ENCODE measurements around the gene MED17. TPM values are rescaled to one million over a fixed set of nuclear protein-coding genes. Genes with fewer than 3 reads are reported as not detected.

The MED17 gene
- total RNA-seq, 1 donor from 2014 or later = 53.3 TPM

DNA sequence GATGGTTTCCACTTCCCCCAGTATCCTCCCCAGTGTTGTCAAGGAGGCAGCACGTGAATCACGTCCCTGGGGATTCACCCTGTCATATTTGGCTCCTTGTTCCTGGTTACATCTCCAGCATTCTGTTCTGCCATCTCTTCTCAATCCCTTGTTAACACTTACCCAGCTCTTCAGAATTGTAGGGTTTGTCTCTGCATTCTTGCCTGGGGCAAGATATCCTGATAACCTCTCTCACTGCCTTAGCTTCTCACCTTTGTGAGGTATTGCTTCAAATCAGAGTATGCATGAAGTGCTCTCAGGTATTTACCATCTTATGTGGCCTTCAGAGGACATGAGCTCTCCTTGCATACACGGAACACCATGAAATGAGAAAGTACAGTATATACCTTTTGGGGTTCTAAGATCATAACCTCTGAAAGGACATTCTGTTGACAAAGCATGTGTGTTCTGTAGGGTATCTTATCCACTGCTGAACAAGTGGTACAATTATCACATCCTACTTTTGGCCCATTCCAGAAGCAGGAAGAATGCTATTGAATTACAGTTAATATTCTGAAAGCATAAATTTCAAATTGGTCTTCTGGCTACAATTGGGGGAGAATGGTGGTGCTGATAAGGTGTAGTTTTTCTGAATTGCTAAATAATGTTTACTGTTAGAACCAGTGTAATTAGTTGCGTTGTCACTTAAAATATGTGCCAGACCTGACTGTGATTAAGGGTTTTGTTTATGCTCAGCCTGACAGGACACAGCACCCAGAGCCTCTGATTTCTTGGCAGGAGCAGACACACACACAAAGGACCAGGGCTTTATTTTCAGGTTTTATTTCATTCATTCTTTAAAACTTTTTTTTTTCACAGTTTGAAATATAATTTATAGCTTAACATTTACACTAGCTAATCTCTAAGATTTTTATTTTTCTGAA lies 33.6 kb downstream of the MED17 start:
- Mint-ChIP-seq H3K27ac (peak overlapping the region; percentile 7), H3K36me3 (peaks cover 32% of the 10 kb centered on the region), H3K4me3 (no peak overlapping the region), H3K4me1 (ENCODE audit: unreplicated experiment) (peaks cover 17% of the 10 kb centered on the region), H3K9me3 (no peaks in the 10 kb centered on the region), H3K27me3 (no peaks in the 10 kb centered on the region)
- TF ChIP-seq, protein P1, sequence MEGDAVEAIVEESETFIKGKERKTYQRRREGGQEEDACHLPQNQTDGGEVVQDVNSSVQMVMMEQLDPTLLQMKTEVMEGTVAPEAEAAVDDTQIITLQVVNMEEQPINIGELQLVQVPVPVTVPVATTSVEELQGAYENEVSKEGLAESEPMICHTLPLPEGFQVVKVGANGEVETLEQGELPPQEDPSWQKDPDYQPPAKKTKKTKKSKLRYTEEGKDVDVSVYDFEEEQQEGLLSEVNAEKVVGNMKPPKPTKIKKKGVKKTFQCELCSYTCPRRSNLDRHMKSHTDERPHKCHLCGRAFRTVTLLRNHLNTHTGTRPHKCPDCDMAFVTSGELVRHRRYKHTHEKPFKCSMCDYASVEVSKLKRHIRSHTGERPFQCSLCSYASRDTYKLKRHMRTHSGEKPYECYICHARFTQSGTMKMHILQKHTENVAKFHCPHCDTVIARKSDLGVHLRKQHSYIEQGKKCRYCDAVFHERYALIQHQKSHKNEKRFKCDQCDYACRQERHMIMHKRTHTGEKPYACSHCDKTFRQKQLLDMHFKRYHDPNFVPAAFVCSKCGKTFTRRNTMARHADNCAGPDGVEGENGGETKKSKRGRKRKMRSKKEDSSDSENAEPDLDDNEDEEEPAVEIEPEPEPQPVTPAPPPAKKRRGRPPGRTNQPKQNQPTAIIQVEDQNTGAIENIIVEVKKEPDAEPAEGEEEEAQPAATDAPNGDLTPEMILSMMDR (conservative IDR thresholded peaks at IDR 0.05) = no peak
- no peak for DNase-seq (ENCODE audit: extremely low spot score, unreplicated experiment)

DNA sequence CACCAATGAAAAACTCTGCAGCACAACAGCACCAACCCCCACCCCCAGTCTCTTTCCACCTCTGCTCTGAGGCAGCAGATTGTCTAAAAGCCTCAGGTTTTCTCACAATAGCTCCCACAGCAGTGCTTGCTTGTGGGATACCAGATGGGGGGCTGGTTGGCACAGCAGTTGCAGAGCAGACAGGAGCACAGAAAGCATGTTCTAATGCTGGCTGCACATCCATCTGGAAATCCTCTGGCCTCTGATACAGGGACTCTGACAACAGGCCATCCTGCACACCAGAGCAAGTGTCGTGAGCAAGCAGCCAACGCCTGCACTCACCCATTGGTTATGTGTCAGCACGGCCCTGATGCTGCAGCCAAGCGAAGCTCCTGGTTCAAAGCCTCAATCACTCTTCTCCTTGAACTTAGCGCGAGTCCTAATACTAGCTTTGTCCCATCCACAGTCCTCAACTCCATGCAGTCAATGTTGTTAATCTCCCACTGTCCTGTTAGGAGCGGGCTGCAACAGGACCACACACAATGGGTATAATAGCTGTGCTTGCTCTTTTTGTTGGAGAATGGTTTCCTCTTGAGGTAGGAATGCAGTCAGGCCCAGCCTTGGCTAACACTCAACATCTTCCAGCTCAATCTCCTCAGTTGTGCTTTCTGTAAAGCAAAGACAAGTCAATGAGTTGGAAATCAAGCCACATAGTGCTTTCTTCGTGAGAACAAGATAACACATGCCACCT lies 36.0 kb downstream of the MED17 start:
- H3K4me3 Mint-ChIP-seq = no peak overlapping the region

DNA sequence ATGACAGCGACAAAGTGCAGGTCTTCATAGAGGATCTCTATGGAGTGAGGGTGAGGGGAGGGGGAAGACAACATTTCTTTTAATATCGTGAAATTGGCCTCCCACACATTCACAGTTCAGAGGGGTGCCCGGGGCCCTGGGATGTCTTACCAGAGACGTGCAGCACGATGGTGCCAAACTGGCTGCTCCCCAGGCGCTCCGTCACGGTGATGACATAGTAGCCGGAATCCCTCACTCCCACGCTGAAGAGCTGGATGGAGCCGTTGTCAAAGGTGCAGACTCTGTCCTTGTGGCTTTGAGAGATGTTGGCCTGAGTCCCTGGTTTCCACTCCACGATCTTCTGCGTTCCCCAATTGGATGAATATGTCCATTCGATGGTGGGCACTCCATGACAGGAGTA lies 36.8 kb downstream of the MED17 start:
- Mint-ChIP-seq H3K36me3 (peaks cover 12% of the 10 kb centered on the region), H3K4me1 (ENCODE audit: unreplicated experiment) (peaks cover 17% of the 10 kb centered on the region), H3K27ac (no peak overlapping the region), H3K9me3 (no peaks in the 10 kb centered on the region), H3K27me3 (no peaks in the 10 kb centered on the region), H3K4me3 (no peak overlapping the region)
- no peak for DNase-seq (ENCODE audit: extremely low spot score, unreplicated experiment)
- TF ChIP-seq, protein P1 (conservative IDR thresholded peaks at IDR 0.05) = no peak

More for the DNA sequence above, 36.0 kb downstream of the MED17 start:
- Mint-ChIP-seq H3K9me3 (no peaks in the 10 kb centered on the region), H3K27me3 (no peaks in the 10 kb centered on the region), H3K36me3 (peaks cover 16% of the 10 kb centered on the region), H3K4me1 (ENCODE audit: unreplicated experiment) (peaks cover 17% of the 10 kb centered on the region), H3K27ac (no peak overlapping the region)
- DNase-seq (ENCODE audit: extremely low spot score, unreplicated experiment) = no peak
- TF ChIP-seq, protein P1 (conservative IDR thresholded peaks at IDR 0.05) = no peak

DNA sequence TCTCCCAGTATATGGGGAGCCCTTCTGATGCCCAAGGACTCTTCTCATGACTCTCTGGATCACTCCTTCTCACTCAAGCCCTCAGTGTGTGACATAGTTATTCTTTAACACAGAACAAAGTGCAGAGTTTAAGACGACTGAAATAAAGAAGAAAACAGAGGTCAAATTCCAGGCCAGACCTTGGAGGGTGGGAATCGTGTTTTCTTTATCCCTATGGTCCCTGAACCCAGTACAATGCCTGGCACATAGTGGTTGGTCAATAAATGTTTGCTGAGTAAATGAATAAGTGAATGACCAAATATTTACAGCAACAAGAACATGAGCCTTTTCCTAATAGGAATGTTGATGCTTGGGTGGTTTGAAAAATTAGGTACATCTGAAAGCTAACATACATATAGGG lies 37.5 kb downstream of the MED17 start:
- H3K27ac Mint-ChIP-seq = no peak overlapping the region
- no peak overlapping the region for H3K4me3 Mint-ChIP-seq
- H3K36me3 Mint-ChIP-seq = peaks cover 9% of the 10 kb centered on the region
- no peak for DNase-seq (ENCODE audit: extremely low spot score, unreplicated experiment)
- peaks cover 17% of the 10 kb centered on the region for H3K4me1 Mint-ChIP-seq (ENCODE audit: unreplicated experiment)
- TF ChIP-seq, protein P1 (conservative IDR thresholded peaks at IDR 0.05) = no peak
- H3K9me3 Mint-ChIP-seq = no peaks in the 10 kb centered on the region
- H3K27me3 Mint-ChIP-seq = no peaks in the 10 kb centered on the region

DNA sequence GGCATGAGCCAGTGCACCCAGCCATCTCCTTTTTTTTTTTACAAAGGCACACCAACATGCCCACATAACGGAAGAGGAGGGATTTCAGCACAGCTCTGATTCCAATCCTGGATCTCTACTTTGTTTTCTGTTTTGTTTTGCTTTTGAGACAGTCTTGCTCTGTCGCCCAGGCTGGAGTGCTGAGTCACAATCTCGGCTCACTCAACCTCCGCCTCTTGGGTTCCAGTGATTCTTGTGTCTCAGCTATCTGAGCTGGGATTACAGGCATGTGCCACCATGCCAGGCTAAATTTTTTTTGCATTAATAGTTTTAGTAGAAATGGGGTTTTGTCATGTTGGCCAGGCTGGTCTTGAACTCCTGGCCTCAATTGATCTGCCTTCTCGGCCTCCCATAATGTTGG lies 38.3 kb downstream of the MED17 start:
- TF ChIP-seq, protein P1 (conservative IDR thresholded peaks at IDR 0.05) = no peak
- H3K9me3 Mint-ChIP-seq = no peaks in the 10 kb centered on the region
- H3K4me3 Mint-ChIP-seq = no peak overlapping the region
- H3K36me3 Mint-ChIP-seq = peaks cover 7% of the 10 kb centered on the region
- no peaks in the 10 kb centered on the region for H3K27me3 Mint-ChIP-seq
- no peak for DNase-seq (ENCODE audit: extremely low spot score, unreplicated experiment)
- peaks cover 16% of the 10 kb centered on the region for H3K4me1 Mint-ChIP-seq (ENCODE audit: unreplicated experiment)
- H3K27ac Mint-ChIP-seq = no peak overlapping the region

Measured in type B pancreatic cell (in vitro differentiated cells).